Esophagus squamous epithelium (tissue), 5 donors: ENCODE measurements around the gene PSME3. TPM values are rescaled to one million over a fixed set of nuclear protein-coding genes. Genes with fewer than 3 reads are reported as not detected.
A peak's percentile ranks its signal among the peaks of the same experiment; 100 is the strongest.

Experiments used
- DNase-seq: peaks from one replicate; lab custom pipeline; 2025; lab: John Stamatoyannopoulos, UW
- H3K27ac ChIP-seq, 4 donors: fragments of 200-600 bp; sonication (generic); one replicate each; pipeline ENCODE4 v1.5.1; 2016 to 2019; ENCODE audit warnings: mild to moderate bottlenecking in 1 of 4
- H3K27me3 ChIP-seq, 4 donors: fragments of 200-600 bp; sonication (generic); 1 replicate in 3 of 4; 2 replicates in 1 of 4; pipeline versions ENCODE4 v1.5.1 to v1.6.0; 2017 to 2021; ENCODE audit warnings: antibody characterized with exemption in 1 of 4
- H3K36me3 ChIP-seq, 3 donors: fragments of 200-600 bp; sonication (generic); one replicate each; pipeline ENCODE4 v1.5.1; 2016 to 2019
- H3K4me1 ChIP-seq, 3 donors: fragments of 200-600 bp; sonication (generic); one replicate each; pipeline ENCODE4 v1.5.1; 2017 to 2019
- H3K4me3 ChIP-seq, 4 donors: fragments of 200-600 bp; sonication (generic); 1 replicate in 3 of 4; 2 replicates in 1 of 4; pipeline ENCODE4 v1.5.1; 2016 to 2019; ENCODE audit warnings: mild to moderate bottlenecking in 2 of 4, moderate library complexity in 1 of 4
- H3K9me3 ChIP-seq, 3 donors: fragments of 200-600 bp; sonication (generic); one replicate each; pipeline ENCODE4 v1.5.1; 2016 to 2019
- POLR2A ChIP-seq, 4 donors: fragments of 450-650 bp; IDR thresholded peaks; one replicate each; pipeline ENCODE4 v1.6.1; 2017; ENCODE audit warnings: antibody characterized with exemption in 4 of 4, mild to moderate bottlenecking in 4 of 4, moderate library complexity in 3 of 4
- WGBS, 2 donors: methylation state at CpG; one replicate each; pipeline ENCODE4 v1.1.5; 2018; 5-methylcytosine and 5-hydroxymethylcytosine counted together
- intact Hi-C: fragments of 100-400 bp; cut with DNase I; formaldehyde crosslinking; loops from one replicate; pipeline ENCODE4 v1.15.0; 2022
- total RNA-seq, 4 donors: library from RNA; depleted of rRNA; stranded (reverse); fragments of >200 nt; gene quantifications; one replicate each; pipeline ENCODE4 v1.1.0, GENCODE V29; 2016
- TF ChIP-seq, protein P1 (sequence below), 6 experiments: fragments of 450-650 bp in 4 of 6; fragments of 200-600 bp in 2 of 6; sonication (generic) in 2 of 6; IDR thresholded peaks; one replicate each; pipeline ENCODE4 v1.5.1; 2016 to 2019; ENCODE audit warnings: antibody characterized with exemption in 6 of 6, mild to moderate bottlenecking in 4 of 6, moderate library complexity in 4 of 6
- donor health status: DM: yes; HTN: yes; CAD: no.

PSME3 gene
- total RNA-seq, 4 donors from 2014 or later, result 91.0 to 121 (median 93.7) TPM

DNA sequence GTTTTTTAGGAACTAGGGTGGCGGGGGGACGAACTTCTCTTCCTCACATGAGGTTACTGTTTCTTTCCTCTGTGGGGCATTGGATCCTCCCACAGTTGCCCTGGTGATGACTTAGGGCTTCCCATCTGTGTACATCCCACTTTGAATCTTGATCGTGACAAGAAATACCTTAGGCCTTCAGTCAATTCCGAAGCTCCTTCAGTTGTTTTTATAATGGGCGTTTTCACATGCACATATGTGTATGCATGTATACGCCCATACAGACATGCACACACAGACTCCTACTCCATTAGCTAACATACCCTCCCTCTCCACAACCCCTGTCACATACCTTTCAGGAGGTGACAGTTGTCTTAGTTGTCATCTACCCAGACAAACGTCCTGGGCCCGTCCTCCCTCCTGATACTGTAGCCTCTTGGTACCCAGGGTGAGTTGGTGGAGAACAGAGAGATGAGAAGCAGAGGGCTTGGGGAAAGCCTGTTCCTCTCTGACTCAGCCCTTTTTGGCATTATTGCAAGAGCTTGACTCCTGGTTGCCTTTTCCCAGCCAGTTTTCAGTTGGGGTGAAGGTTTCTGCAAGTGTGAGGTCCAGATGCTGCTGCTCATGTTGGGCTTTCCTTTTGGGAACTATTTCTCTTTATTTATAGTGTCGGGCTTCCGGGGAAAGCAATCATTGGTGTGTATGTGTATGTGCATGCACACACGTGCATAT, 8.9 kb downstream of the PSME3 start:
- Histone ChIP-seq H3K4me1 (peaks cover 0 to 31% (median 8%) of the 10 kb centered on the region in 3 donors), H3K9me3 (no peaks in the 10 kb centered on the region), H3K36me3 (peaks cover 14 to 88% (median 37%) of the 10 kb centered on the region in 3 donors), H3K27me3 (no peaks in the 10 kb centered on the region), H3K4me3 (no peak overlapping the region), H3K27ac (no peak overlapping the region)
- TF ChIP-seq, protein P1, sequence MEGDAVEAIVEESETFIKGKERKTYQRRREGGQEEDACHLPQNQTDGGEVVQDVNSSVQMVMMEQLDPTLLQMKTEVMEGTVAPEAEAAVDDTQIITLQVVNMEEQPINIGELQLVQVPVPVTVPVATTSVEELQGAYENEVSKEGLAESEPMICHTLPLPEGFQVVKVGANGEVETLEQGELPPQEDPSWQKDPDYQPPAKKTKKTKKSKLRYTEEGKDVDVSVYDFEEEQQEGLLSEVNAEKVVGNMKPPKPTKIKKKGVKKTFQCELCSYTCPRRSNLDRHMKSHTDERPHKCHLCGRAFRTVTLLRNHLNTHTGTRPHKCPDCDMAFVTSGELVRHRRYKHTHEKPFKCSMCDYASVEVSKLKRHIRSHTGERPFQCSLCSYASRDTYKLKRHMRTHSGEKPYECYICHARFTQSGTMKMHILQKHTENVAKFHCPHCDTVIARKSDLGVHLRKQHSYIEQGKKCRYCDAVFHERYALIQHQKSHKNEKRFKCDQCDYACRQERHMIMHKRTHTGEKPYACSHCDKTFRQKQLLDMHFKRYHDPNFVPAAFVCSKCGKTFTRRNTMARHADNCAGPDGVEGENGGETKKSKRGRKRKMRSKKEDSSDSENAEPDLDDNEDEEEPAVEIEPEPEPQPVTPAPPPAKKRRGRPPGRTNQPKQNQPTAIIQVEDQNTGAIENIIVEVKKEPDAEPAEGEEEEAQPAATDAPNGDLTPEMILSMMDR (IDR thresholded peaks at IDR 0.05), result no peak
- TF ChIP-seq POLR2A (IDR thresholded peaks at IDR 0.05), result no peak
- 59 to 69% methylated on average over 11 of the region's 11 CpGs for WGBS, 2 donors
- no peak for DNase-seq
- intact Hi-C loops, result loop anchor here (10.0 kb wide), 1 partner anchor 93 kb away; no protein-coding TSS in a partner anchor

DNA sequence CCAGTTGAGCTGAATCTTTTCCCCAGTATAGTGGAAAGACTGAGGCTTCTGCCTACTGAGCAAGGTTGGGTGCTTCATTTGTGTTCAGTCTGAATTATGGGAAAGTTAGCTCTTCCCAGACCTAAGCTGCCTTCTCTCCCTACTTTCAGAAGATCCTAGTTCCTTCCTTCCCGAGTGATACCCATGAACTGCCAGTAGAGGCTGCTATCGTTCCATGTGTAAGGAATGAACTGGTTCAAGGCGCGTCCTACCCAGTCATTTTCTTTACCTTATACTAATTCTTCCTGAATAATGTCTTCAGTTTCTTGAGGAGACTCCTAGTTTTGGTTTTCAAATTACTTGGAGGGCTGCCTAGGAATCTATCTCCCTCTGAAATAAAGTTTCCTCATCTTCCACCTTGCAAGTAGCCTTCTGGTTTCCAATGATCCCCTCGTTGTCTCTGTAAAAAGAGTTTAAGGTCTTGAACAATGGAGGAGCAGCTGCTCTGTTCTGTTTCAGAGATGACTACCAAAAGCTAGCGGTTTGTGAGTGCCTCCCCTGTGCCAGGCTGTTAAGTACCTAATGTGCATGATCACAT, 10.2 kb downstream of the PSME3 start:
- TF ChIP-seq, protein P1 (IDR thresholded peaks at IDR 0.05), result peak; percentile 49 to 90 (median 84)
- no peak for TF ChIP-seq POLR2A (IDR thresholded peaks at IDR 0.05)
- intact Hi-C loops, result loop anchor here (10.0 kb wide), 1 partner anchor 91 kb away; no protein-coding TSS in a partner anchor
- Histone ChIP-seq H3K36me3 (peaks cover 13 to 75% (median 24%) of the 10 kb centered on the region in 3 donors), H3K27ac (peak overlapping the region in 3 of 4 donors; percentile 23 to 47 (median 32)), H3K9me3 (no peaks in the 10 kb centered on the region), H3K4me1 (peaks cover 0 to 35% (median 11%) of the 10 kb centered on the region in 3 donors), H3K4me3 (no peak overlapping the region), H3K27me3 (no peaks in the 10 kb centered on the region)
- 33 to 34% methylated on average over 6 of the region's 6 CpGs for WGBS, 2 donors
- no peak for DNase-seq

DNA sequence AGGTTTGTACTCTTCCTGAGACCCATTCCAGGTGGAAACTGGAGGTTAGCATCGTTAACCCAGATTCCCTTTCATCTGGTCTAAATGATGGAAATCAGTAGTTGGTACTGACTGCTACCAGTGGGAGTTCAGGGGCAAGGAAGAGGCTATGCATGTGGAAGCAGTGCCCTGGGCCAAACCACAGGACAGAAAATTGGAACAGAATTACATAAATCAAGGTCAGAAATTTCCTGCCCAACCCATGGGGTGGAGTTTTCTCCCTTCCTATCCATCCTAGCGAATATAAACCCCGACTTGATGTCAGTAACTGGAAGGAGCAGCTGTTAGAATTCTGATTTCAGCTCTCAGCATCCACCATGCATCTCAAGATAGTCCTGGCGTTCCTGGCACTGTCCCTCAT, 11.1 kb downstream of the PSME3 start, which contains the start of gene AOC2:
AOC2 (plus strand) TSS at position 310 of the 400 bp plus-strand sequence; CDS start at position 357, 47 bp downstream.
- Histone ChIP-seq H3K4me3 (no peak within 1 kb of the TSS), H3K4me1 (peaks cover 0 to 38% (median 11%) of the 10 kb centered on the region in 3 donors), H3K27me3 (no peaks in the 10 kb centered on the region), H3K27ac (peak within 1 kb of the TSS in 3 of 4 donors; percentile 31 to 47 (median 32)), H3K9me3 (no peaks in the 10 kb centered on the region), H3K36me3 (peaks cover 6 to 66% (median 17%) of the 10 kb centered on the region in 3 donors)
- TF ChIP-seq, protein P1 (IDR thresholded peaks at IDR 0.05), result no peak
- TF ChIP-seq POLR2A (IDR thresholded peaks at IDR 0.05), result no peak
- no peak for DNase-seq
- WGBS, 2 donors, result 59 to 69% methylated on average over 3 to 4 of the region's 4 CpGs
- intact Hi-C loops, result loop anchor here (10.0 kb wide), 1 partner anchor 91 kb away; no protein-coding TSS in a partner anchor

DNA sequence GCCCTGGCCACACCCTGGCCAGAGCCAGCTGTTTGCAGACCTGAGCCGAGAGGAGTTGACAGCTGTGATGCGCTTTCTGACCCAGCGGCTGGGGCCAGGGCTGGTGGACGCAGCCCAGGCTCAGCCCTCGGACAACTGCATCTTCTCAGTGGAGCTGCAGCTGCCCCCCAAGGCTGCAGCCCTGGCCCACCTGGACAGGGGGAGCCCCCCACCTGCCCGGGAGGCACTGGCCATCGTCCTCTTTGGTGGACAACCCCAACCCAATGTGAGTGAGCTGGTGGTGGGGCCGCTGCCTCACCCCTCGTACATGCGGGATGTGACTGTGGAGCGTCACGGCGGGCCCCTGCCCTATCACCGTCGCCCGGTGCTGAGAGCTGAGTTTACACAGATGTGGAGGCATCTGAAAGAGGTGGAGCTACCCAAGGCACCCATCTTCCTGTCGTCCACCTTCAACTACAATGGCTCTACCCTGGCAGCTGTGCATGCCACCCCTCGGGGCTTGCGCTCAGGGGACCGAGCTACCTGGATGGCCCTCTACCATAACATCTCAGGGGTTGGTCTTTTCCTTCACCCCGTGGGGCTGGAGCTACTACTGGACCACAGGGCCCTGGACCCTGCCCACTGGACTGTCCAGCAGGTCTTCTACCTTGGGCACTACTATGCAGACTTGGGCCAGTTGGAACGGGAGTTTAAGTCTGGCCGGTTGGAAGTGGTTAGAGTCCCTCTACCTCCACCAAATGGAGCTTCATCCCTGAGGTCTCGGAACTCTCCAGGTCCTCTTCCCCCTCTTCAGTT, 11.8 kb downstream of the PSME3 start:
- Histone ChIP-seq H3K9me3 (no peaks in the 10 kb centered on the region), H3K27ac (peak overlapping the region in 2 of 4 donors; percentile 31 to 33), H3K36me3 (peaks cover 6 to 60% (median 17%) of the 10 kb centered on the region in 3 donors), H3K27me3 (no peaks in the 10 kb centered on the region), H3K4me1 (peaks cover 0 to 45% (median 13%) of the 10 kb centered on the region in 3 donors), H3K4me3 (no peak overlapping the region)
- TF ChIP-seq POLR2A (IDR thresholded peaks at IDR 0.05), result no peak
- TF ChIP-seq, protein P1 (IDR thresholded peaks at IDR 0.05), result no peak
- intact Hi-C loops, result loop anchor here (10.0 kb wide), 1 partner anchor 90 kb away; no protein-coding TSS in a partner anchor
- DNase-seq, result no peak
- WGBS, 2 donors, result 82 to 88% methylated on average over 7 to 9 of the region's 24 CpGs
